ENCODE data around the gene SLC6A6.

GRCh38 chr3:14362890-14363289 is 39.5 kb upstream of the SLC6A6 start:
- TF ChIP-seq, protein P1, sequence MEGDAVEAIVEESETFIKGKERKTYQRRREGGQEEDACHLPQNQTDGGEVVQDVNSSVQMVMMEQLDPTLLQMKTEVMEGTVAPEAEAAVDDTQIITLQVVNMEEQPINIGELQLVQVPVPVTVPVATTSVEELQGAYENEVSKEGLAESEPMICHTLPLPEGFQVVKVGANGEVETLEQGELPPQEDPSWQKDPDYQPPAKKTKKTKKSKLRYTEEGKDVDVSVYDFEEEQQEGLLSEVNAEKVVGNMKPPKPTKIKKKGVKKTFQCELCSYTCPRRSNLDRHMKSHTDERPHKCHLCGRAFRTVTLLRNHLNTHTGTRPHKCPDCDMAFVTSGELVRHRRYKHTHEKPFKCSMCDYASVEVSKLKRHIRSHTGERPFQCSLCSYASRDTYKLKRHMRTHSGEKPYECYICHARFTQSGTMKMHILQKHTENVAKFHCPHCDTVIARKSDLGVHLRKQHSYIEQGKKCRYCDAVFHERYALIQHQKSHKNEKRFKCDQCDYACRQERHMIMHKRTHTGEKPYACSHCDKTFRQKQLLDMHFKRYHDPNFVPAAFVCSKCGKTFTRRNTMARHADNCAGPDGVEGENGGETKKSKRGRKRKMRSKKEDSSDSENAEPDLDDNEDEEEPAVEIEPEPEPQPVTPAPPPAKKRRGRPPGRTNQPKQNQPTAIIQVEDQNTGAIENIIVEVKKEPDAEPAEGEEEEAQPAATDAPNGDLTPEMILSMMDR (conservative IDR thresholded peaks at IDR 0.05 in 1 of 2, IDR thresholded peaks at IDR 0.05 in 1 of 2; ENCODE audit: extremely low read depth in 1 of 2, insufficient read depth in 1 of 2, low read depth in 1 of 2, low read length in 2 of 2): no peak
- TF ChIP-seq EZH2 (IDR thresholded peaks at IDR 0.05; ENCODE audit: borderline replicate concordance, low read length): no peak
